SK-N-SH (cell line): ENCODE data around the gene HOXA5. TPM values are rescaled to one million over a fixed set of nuclear protein-coding genes. Genes with fewer than 3 reads are reported as not detected.

Source experiments
- CTCF ChIA-PET: fragments of 300-600, 350-600 bp; formaldehyde crosslinking; extraction: SDS; loops from one replicate; lab custom pipeline; 2021; lab: Yijun Ruan, JAX
- POLR2A ChIA-PET: fragments of 350-600 bp; sonication (Branson Sonifier 250); formaldehyde crosslinking; extraction: SDS; loops from one replicate; lab custom pipeline; 2020; ENCODE audit warnings: antibody characterized with exemption, inconsistent platforms; lab: Yijun Ruan, JAX
- DNase-seq: peaks from one replicate; pipeline ENCODE4 v3.0.0; 2012
- H2AFZ ChIP-seq: fragments of 200-600 bp; sonication (generic); 2 replicates; pipeline ENCODE4 v1.8.1; 2016; ENCODE audit warnings: antibody characterized with exemption, mild to moderate bottlenecking, low read depth
- H3F3A ChIP-seq: fragments of 200-600 bp; sonication (generic); replicated peaks from 2 replicates; pipeline ENCODE3; 2016; ENCODE audit warnings: antibody characterized with exemption, mild to moderate bottlenecking; ENCODE audit not compliant: insufficient read depth
- H3K27ac ChIP-seq, 2 experiments: fragments of 200-500 bp in 1 of 2; fragments of 200-600 bp in 1 of 2; sonication (Bioruptor generic) in 1 of 2; sonication (generic), shearing (Covaris generic) in 1 of 2; 2 replicates each; pipeline versions ENCODE4 v1.5.1 to v1.6.1; 2014 to 2016; ENCODE audit warnings: low read depth in 2 of 2, inconsistent platforms in 1 of 2, low read length in 1 of 2, mild to moderate bottlenecking in 1 of 2, mixed read lengths in 1 of 2
- H3K27me3 ChIP-seq: fragments of 200-600 bp; sonication (generic), shearing (Covaris generic); 2 replicates; pipeline ENCODE4 v1.6.1; 2016; ENCODE audit warnings: mixed run types; ENCODE audit not compliant: insufficient read depth
- H3K36me3 ChIP-seq, 2 experiments: fragments of 200-500 bp in 1 of 2; fragments of 200-600 bp in 1 of 2; sonication (Bioruptor generic) in 1 of 2; sonication (generic) in 1 of 2; replicated peaks in 1 of 2; 2 replicates each; pipeline versions ENCODE3 to v1.5.1; 2014 to 2016; ENCODE audit warnings: low read length in 1 of 2, mild to moderate bottlenecking in 1 of 2; ENCODE audit not compliant: insufficient read depth in 2 of 2, control insufficient read depth in 1 of 2
- H3K4me1 ChIP-seq, 2 experiments: fragments of 200-500 bp in 1 of 2; fragments of 200-600 bp in 1 of 2; sonication (Bioruptor generic) in 1 of 2; sonication (generic), shearing (Covaris generic) in 1 of 2; 2 replicates each; pipeline versions ENCODE4 v1.5.1 to v1.6.1; 2014 to 2016; ENCODE audit warnings: low read depth in 1 of 2, low read length in 1 of 2, mixed run types in 1 of 2; ENCODE audit not compliant: insufficient read depth in 2 of 2, control insufficient read depth in 1 of 2
- H3K4me2 ChIP-seq: fragments of 200-600 bp; sonication (generic), shearing (Covaris generic); 2 replicates; pipeline ENCODE4 v1.6.1; 2017; ENCODE audit warnings: mixed run types
- H3K4me3 ChIP-seq, 2 experiments: fragments of 200-500 bp in 1 of 2; fragments of 200-600 bp in 1 of 2; sonication (Bioruptor generic) in 1 of 2; sonication (generic), shearing (Covaris generic) in 1 of 2; 2 replicates each; pipeline versions ENCODE4 v1.5.1 to v1.8.1; 2014 to 2016; ENCODE audit warnings: low read depth in 2 of 2, inconsistent platforms in 1 of 2, low read length in 1 of 2, mild to moderate bottlenecking in 1 of 2, mixed read lengths in 1 of 2, moderate library complexity in 1 of 2
- H3K79me2 ChIP-seq: fragments of 200-600 bp; sonication (generic); 2 replicates; pipeline ENCODE4 v1.8.1; 2017; ENCODE audit warnings: mild to moderate bottlenecking; ENCODE audit not compliant: insufficient read depth
- H3K9ac ChIP-seq: fragments of 200-600 bp; sonication (generic); 2 replicates; pipeline ENCODE4 v1.6.1; 2017; ENCODE audit warnings: mixed run types
- H3K9me2 ChIP-seq: fragments of 200-600 bp; sonication (generic); 2 replicates; pipeline ENCODE4 v1.6.1; 2017; ENCODE audit warnings: mixed run types
- H3K9me3 ChIP-seq: fragments of 200-600 bp; sonication (generic); 2 replicates; pipeline ENCODE4 v1.6.1; 2017; ENCODE audit warnings: mixed run types, mild to moderate bottlenecking, moderate library complexity
- H4K20me1 ChIP-seq: fragments of 200-600 bp; sonication (generic); 2 replicates; pipeline ENCODE4 v1.6.1; 2017; ENCODE audit warnings: mild to moderate bottlenecking, mixed run types; ENCODE audit not compliant: insufficient read depth
- ELF1 ChIP-seq: IDR thresholded peaks from 2 replicates; pipeline ENCODE4 v1.4.0; 2012
- EP300 ChIP-seq, 2 experiments: IDR thresholded peaks; 2 replicates each; pipeline versions ENCODE4 v1.4.0 to v1.6.1; 2012; ENCODE audit warnings: borderline replicate concordance in 1 of 2, low read depth in 1 of 2, low read length in 1 of 2
- FOXJ3 ChIP-seq: sonication (generic); formaldehyde crosslinking; IDR thresholded peaks from 2 replicates; pipeline ENCODE4 v1.5.1; 2020; ENCODE audit warnings: mild to moderate bottlenecking, missing genetic modification reagents
- GABPA ChIP-seq: IDR thresholded peaks from 2 replicates; pipeline ENCODE4 v1.4.0; 2012; ENCODE audit warnings: low read depth, mild to moderate bottlenecking
- GATA2 ChIP-seq: sonication (generic); formaldehyde crosslinking; IDR thresholded peaks from 2 replicates; pipeline ENCODE4 v1.5.0; 2020; ENCODE audit warnings: mild to moderate bottlenecking, missing genetic modification reagents
- MEF2A ChIP-seq: IDR thresholded peaks from 2 replicates; pipeline ENCODE4 v1.4.0; 2012; ENCODE audit warnings: low read depth, borderline replicate concordance
- MXI1 ChIP-seq: IDR thresholded peaks from 2 replicates; pipeline ENCODE4 v1.6.1; 2012; ENCODE audit warnings: mild to moderate bottlenecking, low read depth, low read length, improper control_type of control experiment
- NFIC ChIP-seq: IDR thresholded peaks from 2 replicates; pipeline ENCODE4 v1.4.0; 2012; ENCODE audit warnings: borderline replicate concordance
- RAD21 ChIP-seq: IDR thresholded peaks from 2 replicates; pipeline ENCODE4 v1.6.1; 2012; ENCODE audit warnings: mild to moderate bottlenecking, low read length
- SMC3 ChIP-seq: IDR thresholded peaks from 2 replicates; pipeline ENCODE4 v1.6.1; 2012; ENCODE audit warnings: low read depth, low read length, improper control_type of control experiment
- TCF12 ChIP-seq: IDR thresholded peaks from 2 replicates; pipeline ENCODE4 v1.4.0; 2012
- TEAD4 ChIP-seq: IDR thresholded peaks from 2 replicates; pipeline ENCODE4 v1.4.0; 2012; ENCODE audit warnings: mild to moderate bottlenecking, borderline replicate concordance; ENCODE audit not compliant: insufficient read depth
- YY1 ChIP-seq: IDR thresholded peaks from 2 replicates; pipeline ENCODE4 v1.4.0; 2012; ENCODE audit warnings: low read depth, mild to moderate bottlenecking
- WGBS: methylation state at CpG from one replicate; pipeline ENCODE4 v1.1.6; 2017; ENCODE audit warnings: low lambda C conversion rate; 5-methylcytosine and 5-hydroxymethylcytosine counted together
- polyA plus RNA-seq, 3 experiments: library from polyadenylated mRNA; depleted of rRNA; stranded (reverse); fragments of >200 nt; gene quantifications; 2 replicates each; pipeline ENCODE4 v1.2.3, GENCODE V29; 2012
- TF ChIP-seq, protein P1 (sequence below): fragments of 150-350 bp; IDR thresholded peaks from 2 replicates; pipeline ENCODE4 v1.6.1; 2017; ENCODE audit warnings: antibody characterized with exemption, low read length, low read depth, borderline replicate concordance
- TF ChIP-seq, protein P2 (sequence below): IDR thresholded peaks from 2 replicates; pipeline ENCODE4 v1.4.0; 2012; ENCODE audit warnings: low read depth, borderline replicate concordance
- TF ChIP-seq, protein P3 (sequence below): IDR thresholded peaks from 2 replicates; pipeline ENCODE4 v1.4.0; 2012; ENCODE audit warnings: low read depth, borderline replicate concordance
- TF ChIP-seq, protein P4 (sequence below): fragments of 150-350 bp; IDR thresholded peaks from 2 replicates; pipeline ENCODE4 v1.6.1; 2016; ENCODE audit warnings: mild to moderate bottlenecking, low read depth, low read length

HOXA5 gene
- polyA plus RNA-seq, 1 of the 3 experiments (the other 2 are of a cell fraction), result not detected

DNA sequence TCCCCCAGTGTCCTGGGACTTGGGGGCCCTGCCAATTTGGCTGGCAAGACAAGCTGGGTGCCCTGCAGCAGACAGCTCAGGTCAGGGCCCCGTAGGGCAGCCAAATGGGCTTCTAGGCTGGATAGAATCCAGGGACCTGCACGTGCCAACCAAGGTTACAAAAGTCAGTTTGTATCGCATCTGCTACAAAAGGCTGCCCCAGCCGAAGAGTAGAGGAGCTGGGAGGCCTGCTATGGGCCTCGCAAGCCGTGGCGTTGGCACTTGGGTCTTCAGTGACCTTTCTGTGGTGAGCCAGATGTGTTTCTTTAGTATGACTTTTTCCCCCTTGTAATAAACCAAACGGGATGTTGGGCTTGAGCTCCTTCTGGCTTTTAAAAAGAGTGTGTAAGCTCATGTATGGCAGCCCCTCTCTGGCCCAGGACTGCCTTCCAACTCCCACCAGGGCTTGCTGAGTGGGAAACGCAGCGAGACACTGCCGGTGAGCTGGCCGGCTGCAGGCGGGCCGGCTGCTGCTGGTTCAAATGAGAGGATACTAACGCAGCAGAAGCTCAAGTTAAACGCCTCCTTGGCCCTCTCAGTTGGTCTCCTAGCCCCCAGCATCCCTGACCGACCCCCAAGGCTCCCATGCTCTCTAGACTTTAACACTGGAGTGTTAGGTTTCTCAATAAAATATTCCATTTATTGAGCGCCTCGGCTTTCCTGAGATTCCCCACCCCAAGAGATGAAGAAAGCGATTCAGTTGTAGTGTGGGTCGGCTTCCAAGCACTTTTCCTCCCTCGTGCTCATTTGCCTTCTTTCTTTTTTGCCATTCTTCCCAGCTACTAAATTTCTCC lies 33.7 kb upstream of the HOXA5 start:
- H2AFZ ChIP-seq, result no peak overlapping the region
- ChIA-PET CTCF (interaction anchor here (1.0 to 12.3 kb wide), 8 partner anchors 11 to 901 kb away, joined by 3 to 205 read pairs (median 14); partner anchors contain the start of genes HOXA11 and HOXA9), POLR2A (no interaction called here)
- TF ChIP-seq GATA2 (CRISPR knock-in tag), result no peak
- TF ChIP-seq TEAD4, result no peak
- TF ChIP-seq, protein P1, sequence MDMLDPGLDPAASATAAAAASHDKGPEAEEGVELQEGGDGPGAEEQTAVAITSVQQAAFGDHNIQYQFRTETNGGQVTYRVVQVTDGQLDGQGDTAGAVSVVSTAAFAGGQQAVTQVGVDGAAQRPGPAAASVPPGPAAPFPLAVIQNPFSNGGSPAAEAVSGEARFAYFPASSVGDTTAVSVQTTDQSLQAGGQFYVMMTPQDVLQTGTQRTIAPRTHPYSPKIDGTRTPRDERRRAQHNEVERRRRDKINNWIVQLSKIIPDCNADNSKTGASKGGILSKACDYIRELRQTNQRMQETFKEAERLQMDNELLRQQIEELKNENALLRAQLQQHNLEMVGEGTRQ, result no peak
- TF ChIP-seq RAD21, result no peak
- no peak for TF ChIP-seq YY1
- TF ChIP-seq MEF2A, result no peak
- no peak for TF ChIP-seq FOXJ3
- TF ChIP-seq, protein P2, sequence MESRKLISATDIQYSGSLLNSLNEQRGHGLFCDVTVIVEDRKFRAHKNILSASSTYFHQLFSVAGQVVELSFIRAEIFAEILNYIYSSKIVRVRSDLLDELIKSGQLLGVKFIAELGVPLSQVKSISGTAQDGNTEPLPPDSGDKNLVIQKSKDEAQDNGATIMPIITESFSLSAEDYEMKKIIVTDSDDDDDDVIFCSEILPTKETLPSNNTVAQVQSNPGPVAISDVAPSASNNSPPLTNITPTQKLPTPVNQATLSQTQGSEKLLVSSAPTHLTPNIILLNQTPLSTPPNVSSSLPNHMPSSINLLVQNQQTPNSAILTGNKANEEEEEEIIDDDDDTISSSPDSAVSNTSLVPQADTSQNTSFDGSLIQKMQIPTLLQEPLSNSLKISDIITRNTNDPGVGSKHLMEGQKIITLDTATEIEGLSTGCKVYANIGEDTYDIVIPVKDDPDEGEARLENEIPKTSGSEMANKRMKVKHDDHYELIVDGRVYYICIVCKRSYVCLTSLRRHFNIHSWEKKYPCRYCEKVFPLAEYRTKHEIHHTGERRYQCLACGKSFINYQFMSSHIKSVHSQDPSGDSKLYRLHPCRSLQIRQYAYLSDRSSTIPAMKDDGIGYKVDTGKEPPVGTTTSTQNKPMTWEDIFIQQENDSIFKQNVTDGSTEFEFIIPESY, result no peak
- TF ChIP-seq, protein P3, sequence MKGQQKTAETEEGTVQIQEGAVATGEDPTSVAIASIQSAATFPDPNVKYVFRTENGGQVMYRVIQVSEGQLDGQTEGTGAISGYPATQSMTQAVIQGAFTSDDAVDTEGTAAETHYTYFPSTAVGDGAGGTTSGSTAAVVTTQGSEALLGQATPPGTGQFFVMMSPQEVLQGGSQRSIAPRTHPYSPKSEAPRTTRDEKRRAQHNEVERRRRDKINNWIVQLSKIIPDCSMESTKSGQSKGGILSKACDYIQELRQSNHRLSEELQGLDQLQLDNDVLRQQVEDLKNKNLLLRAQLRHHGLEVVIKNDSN, result no peak
- TF ChIP-seq NFIC, result no peak
- no peak for TF ChIP-seq MXI1
- no peak for TF ChIP-seq SMC3
- no peak for TF ChIP-seq TCF12
- TF ChIP-seq EP300 (IDR thresholded peaks at IDR 0.05; ENCODE audit: borderline replicate concordance in 1 of 2, low read depth in 1 of 2, low read length in 1 of 2), result no peak
- TF ChIP-seq, protein P4, sequence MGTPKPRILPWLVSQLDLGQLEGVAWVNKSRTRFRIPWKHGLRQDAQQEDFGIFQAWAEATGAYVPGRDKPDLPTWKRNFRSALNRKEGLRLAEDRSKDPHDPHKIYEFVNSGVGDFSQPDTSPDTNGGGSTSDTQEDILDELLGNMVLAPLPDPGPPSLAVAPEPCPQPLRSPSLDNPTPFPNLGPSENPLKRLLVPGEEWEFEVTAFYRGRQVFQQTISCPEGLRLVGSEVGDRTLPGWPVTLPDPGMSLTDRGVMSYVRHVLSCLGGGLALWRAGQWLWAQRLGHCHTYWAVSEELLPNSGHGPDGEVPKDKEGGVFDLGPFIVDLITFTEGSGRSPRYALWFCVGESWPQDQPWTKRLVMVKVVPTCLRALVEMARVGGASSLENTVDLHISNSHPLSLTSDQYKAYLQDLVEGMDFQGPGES, result no peak
- TF ChIP-seq GABPA, result no peak
- TF ChIP-seq ELF1, result no peak
- H3K9ac ChIP-seq, result no peak overlapping the region
- no peaks in the 10 kb centered on the region for H3K36me3 ChIP-seq
- no peak for DNase-seq
- H3F3A ChIP-seq, result no peaks in the 10 kb centered on the region
- no peak overlapping the region for H3K4me3 ChIP-seq
- H3K4me1 ChIP-seq, result peaks cover 0 to 4% of the 10 kb centered on the region in 2 experiments; a peak in 1 of 4 replicates
- H3K9me2 ChIP-seq, result no peaks in the 10 kb centered on the region
- no peaks in the 10 kb centered on the region for H3K79me2 ChIP-seq
- peaks cover 97% of the 10 kb centered on the region for H3K27me3 ChIP-seq
- no peak overlapping the region for H3K27ac ChIP-seq
- H3K4me2 ChIP-seq, result no peak overlapping the region
- 44% methylated on average over 22 of the region's 22 CpGs for WGBS
- no peaks in the 10 kb centered on the region for H3K9me3 ChIP-seq
- H4K20me1 ChIP-seq, result no peaks in the 10 kb centered on the region
